Activated CD4-positive, alpha-beta T cell treated with anti-CD3 and anti-CD28 coated beads, Interleukin-2, amount 50 U/mL, for 16 hours (primary cell): ENCODE measurements around the gene FAM50A.
"Not testable (repeated sequence)": the region's sequence is repeated elsewhere in the genome, so short reads cannot be mapped to it uniquely, and the experiment has no call there.

Source experiments
- DNase-seq: peaks from one replicate; pipeline ENCODE4 v3.0.0-alpha.2; 2020

Gene FAM50A

GRCh38 chrX:154486396-154487207 is 42.7 kb downstream of the FAM50A start, which contains the start of gene UBL4A:
TSS of gene UBL4A (minus strand) at chrX:154486615. CDS start at chrX:154486584, 31 bp downstream.
- peak; percentile 55 for DNase-seq

- no peak for DNase-seq
Observed at GRCh38 chrX:154487518-154488290, 43.8 kb downstream of the FAM50A start.

- DNase-seq, result no peak
Observed at GRCh38 chrX:154488336-154489075, 44.6 kb downstream of the FAM50A start.

DNA sequence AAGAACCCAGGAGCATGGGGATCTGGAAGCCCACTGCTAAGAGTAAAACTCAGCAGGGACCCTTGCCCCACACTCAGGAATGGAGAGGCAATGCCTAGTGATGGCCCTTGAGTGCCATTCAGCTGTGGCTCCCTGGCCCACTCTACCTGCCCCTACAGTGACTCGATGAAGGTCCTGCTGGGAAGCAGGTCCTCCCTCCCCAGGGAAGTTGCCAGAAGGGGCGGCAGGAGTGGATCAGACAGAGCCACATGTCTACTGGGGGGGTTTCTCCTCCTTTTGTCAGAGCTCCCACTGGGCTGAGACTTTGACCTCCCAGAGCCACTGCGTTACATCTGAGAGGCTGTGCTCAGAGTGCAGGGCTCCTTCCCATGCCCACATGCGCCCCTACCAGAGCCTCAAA is 45.2 kb downstream of the FAM50A start:
- no peak for DNase-seq

GRCh38 chrX:154490021-154490413 is 46.1 kb downstream of the FAM50A start:
- peak; percentile 39 for DNase-seq

- DNase-seq, result peak; percentile 94
Observed at GRCh38 chrX:154490414-154491083, 46.6 kb downstream of the FAM50A start, which contains the start of gene SLC10A3. TSS of gene SLC10A3 (minus strand) at chrX:154490629. CDS start at chrX:154488940, 1,689 bp downstream.

DNA sequence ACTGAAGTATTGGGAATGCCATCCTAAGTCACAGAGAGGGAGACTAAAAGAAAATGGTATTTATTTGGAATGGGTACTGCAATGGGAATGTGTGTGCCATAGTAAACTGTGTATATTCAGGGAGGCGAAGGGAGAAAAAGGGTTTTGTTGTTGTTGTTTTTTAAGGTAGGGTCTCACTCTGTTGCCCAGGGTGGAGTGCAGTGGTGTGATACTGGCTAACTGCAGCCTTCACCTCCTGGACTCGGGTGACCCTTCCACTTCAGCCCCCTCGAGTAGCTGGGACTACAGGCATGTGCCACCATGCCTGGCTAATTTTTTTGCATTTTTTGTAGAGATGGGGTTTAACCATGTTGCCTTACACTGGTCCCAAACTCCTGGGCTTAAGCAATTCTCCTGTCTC is 50.8 kb downstream of the FAM50A start:
- no peak for DNase-seq

- no peak for DNase-seq
Observed at GRCh38 chrX:154495472-154495922, 51.6 kb downstream of the FAM50A start.

DNA sequence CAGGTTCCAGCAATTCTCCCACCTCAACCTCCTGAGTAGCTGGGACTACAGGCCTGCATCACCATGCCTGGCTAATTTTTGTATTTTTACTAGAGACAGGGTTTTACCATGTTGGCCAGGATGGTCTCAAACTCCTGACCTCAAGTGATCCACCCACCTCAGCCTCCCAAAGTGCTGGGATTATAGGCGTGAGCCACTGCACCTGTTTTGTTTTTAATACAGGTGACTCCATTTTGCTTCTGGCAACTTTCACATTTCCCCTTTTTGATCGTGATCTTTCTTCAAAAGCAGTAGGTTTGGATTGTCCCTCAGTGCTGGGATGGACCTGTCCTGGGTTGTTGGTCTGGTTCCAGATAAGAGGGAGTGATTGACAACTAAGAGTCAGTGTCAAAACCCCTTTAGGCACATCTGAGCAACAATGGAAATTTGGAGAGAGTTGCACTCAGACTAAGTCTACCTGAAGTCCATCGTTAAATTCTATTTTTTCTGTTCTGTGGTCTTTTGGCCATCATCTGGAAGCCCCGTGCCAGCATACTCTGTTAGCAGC is 52.7 kb downstream of the FAM50A start:
- DNase-seq, result not testable (repeated sequence)
